HEK293 (cell line): Measurements from ENCODE around the gene HMGN1.

ENCODE experiments used
- HOXC10 ChIP-seq: sonication (generic); formaldehyde crosslinking; IDR thresholded peaks from 2 replicates; pipeline ENCODE4 v1.8.1; 2023; ENCODE audit warnings: mild to moderate bottlenecking, missing genetic modification reagents
- KLF8 ChIP-seq: fragments of 450-650 bp; formaldehyde crosslinking; IDR thresholded peaks from 2 replicates; pipeline ENCODE4 v1.5.1; 2016; ENCODE audit warnings: missing biosample characterization, missing genetic modification characterization
- SCRT1 ChIP-seq: fragments of 450-650 bp; formaldehyde crosslinking; IDR thresholded peaks from 2 replicates; pipeline ENCODE4 v1.5.1; 2016; ENCODE audit warnings: missing biosample characterization, missing genetic modification characterization, borderline replicate concordance
- WT1 ChIP-seq: fragments of 450-650 bp; formaldehyde crosslinking; IDR thresholded peaks from 2 replicates; pipeline ENCODE4 v1.5.1; 2016; ENCODE audit warnings: missing biosample characterization, missing genetic modification characterization
- ZBTB17 ChIP-seq: fragments of 450-650 bp; formaldehyde crosslinking; IDR thresholded peaks from 2 replicates; pipeline ENCODE4 v1.5.1; 2016; ENCODE audit warnings: missing biosample characterization, missing genetic modification characterization
- ZBTB21 ChIP-seq: fragments of 450-650 bp; formaldehyde crosslinking; IDR thresholded peaks from 2 replicates; pipeline ENCODE4 v1.5.1; 2017; ENCODE audit warnings: missing biosample characterization, missing genetic modification characterization
- ZBTB48 ChIP-seq: fragments of 450-650 bp; formaldehyde crosslinking; IDR thresholded peaks from 2 replicates; pipeline ENCODE4 v1.5.1; 2016; ENCODE audit warnings: missing biosample characterization, missing genetic modification characterization
- ZNF114 ChIP-seq: fragments of 450-650 bp; formaldehyde crosslinking; IDR thresholded peaks from 2 replicates; pipeline ENCODE4 v1.5.0; 2017; ENCODE audit warnings: missing biosample characterization, missing genetic modification characterization
- ZNF146 ChIP-seq: fragments of 450-650 bp; formaldehyde crosslinking; IDR thresholded peaks from 2 replicates; pipeline ENCODE4 v1.5.1; 2016; ENCODE audit warnings: missing biosample characterization, missing genetic modification characterization
- ZNF175 ChIP-seq: fragments of 450-650 bp; formaldehyde crosslinking; IDR thresholded peaks from 2 replicates; pipeline ENCODE4 v1.5.1; 2016; ENCODE audit warnings: missing biosample characterization, missing genetic modification characterization
- ZNF221 ChIP-seq: fragments of 450-650 bp; formaldehyde crosslinking; IDR thresholded peaks from 2 replicates; pipeline ENCODE4 v1.5.1; 2017; ENCODE audit warnings: missing biosample characterization, missing genetic modification characterization, borderline replicate concordance
- ZNF223 ChIP-seq: fragments of 450-650 bp; formaldehyde crosslinking; IDR thresholded peaks from 2 replicates; pipeline ENCODE4 v1.5.1; 2016; ENCODE audit warnings: missing biosample characterization, missing genetic modification characterization
- ZNF239 ChIP-seq: fragments of 450-650 bp; formaldehyde crosslinking; IDR thresholded peaks from 2 replicates; pipeline ENCODE4 v1.5.1; 2016; ENCODE audit warnings: missing biosample characterization, missing genetic modification characterization
- ZNF248 ChIP-seq: fragments of 450-650 bp; formaldehyde crosslinking; IDR thresholded peaks from 2 replicates; pipeline ENCODE4 v1.5.1; 2017; ENCODE audit warnings: missing biosample characterization, missing genetic modification characterization
- ZNF544 ChIP-seq: fragments of 450-650 bp; formaldehyde crosslinking; IDR thresholded peaks from 2 replicates; pipeline ENCODE4 v1.5.0; 2017; ENCODE audit warnings: missing biosample characterization, missing genetic modification characterization
- ZNF610 ChIP-seq: fragments of 450-650 bp; formaldehyde crosslinking; IDR thresholded peaks from 2 replicates; pipeline ENCODE4 v1.5.1; 2016; ENCODE audit warnings: missing biosample characterization, missing genetic modification characterization, borderline replicate concordance
- ZNF629 ChIP-seq: fragments of 450-650 bp; formaldehyde crosslinking; IDR thresholded peaks from 2 replicates; pipeline ENCODE4 v1.5.1; 2017; ENCODE audit warnings: missing biosample characterization, missing genetic modification characterization
- ZNF654 ChIP-seq: fragments of 450-650 bp; formaldehyde crosslinking; IDR thresholded peaks from 2 replicates; pipeline ENCODE4 v1.5.1; 2016; ENCODE audit warnings: low read depth, missing biosample characterization, missing genetic modification characterization
- ZNF677 ChIP-seq: fragments of 450-650 bp; IDR thresholded peaks from 2 replicates; pipeline ENCODE4 v1.5.0; 2018; ENCODE audit warnings: missing biosample characterization, mild to moderate bottlenecking, missing genetic modification characterization, moderate library complexity
- ZNF776 ChIP-seq: fragments of 450-650 bp; formaldehyde crosslinking; IDR thresholded peaks from 2 replicates; pipeline ENCODE4 v1.5.0; 2017; ENCODE audit warnings: missing biosample characterization, missing genetic modification characterization, borderline replicate concordance
- ZNF777 ChIP-seq: fragments of 450-650 bp; formaldehyde crosslinking; IDR thresholded peaks from 2 replicates; pipeline ENCODE4 v1.5.1; 2017; ENCODE audit warnings: missing biosample characterization, missing genetic modification characterization, borderline replicate concordance
- ZNF791 ChIP-seq: fragments of 450-650 bp; formaldehyde crosslinking; IDR thresholded peaks from 2 replicates; pipeline ENCODE4 v1.5.1; 2016; ENCODE audit warnings: missing biosample characterization, missing genetic modification characterization
- TF ChIP-seq, protein P1 (sequence below): fragments of 450-650 bp; formaldehyde crosslinking; IDR thresholded peaks from 2 replicates; pipeline ENCODE4 v1.5.1; 2016; ENCODE audit warnings: missing biosample characterization, missing genetic modification characterization
- TF ChIP-seq, protein P2 (sequence below): fragments of 450-650 bp; formaldehyde crosslinking; IDR thresholded peaks from 2 replicates; pipeline ENCODE4 v1.5.1; 2016; ENCODE audit warnings: missing biosample characterization, missing genetic modification characterization
- TF ChIP-seq, protein P3 (sequence below): fragments of 450-650 bp; formaldehyde crosslinking; IDR thresholded peaks from 2 replicates; pipeline ENCODE4 v1.5.1; 2016; ENCODE audit warnings: missing biosample characterization, missing genetic modification characterization, low read depth
- TF ChIP-seq, protein P4 (sequence below): IDR thresholded peaks from 2 replicates; pipeline ENCODE4 v1.6.1; 2011; ENCODE audit warnings: mild to moderate bottlenecking, low read depth, low read length, borderline replicate concordance
- TF ChIP-seq, protein P5 (sequence below): fragments of 450-650 bp; formaldehyde crosslinking; IDR thresholded peaks from 2 replicates; pipeline ENCODE4 v1.5.1; 2016; ENCODE audit warnings: missing biosample characterization, missing genetic modification characterization
- TF ChIP-seq, protein P6 (sequence below): fragments of 450-650 bp; formaldehyde crosslinking; IDR thresholded peaks from 2 replicates; pipeline ENCODE4 v1.5.1; 2016; ENCODE audit warnings: missing biosample characterization, missing genetic modification characterization

HMGN1 gene

DNA sequence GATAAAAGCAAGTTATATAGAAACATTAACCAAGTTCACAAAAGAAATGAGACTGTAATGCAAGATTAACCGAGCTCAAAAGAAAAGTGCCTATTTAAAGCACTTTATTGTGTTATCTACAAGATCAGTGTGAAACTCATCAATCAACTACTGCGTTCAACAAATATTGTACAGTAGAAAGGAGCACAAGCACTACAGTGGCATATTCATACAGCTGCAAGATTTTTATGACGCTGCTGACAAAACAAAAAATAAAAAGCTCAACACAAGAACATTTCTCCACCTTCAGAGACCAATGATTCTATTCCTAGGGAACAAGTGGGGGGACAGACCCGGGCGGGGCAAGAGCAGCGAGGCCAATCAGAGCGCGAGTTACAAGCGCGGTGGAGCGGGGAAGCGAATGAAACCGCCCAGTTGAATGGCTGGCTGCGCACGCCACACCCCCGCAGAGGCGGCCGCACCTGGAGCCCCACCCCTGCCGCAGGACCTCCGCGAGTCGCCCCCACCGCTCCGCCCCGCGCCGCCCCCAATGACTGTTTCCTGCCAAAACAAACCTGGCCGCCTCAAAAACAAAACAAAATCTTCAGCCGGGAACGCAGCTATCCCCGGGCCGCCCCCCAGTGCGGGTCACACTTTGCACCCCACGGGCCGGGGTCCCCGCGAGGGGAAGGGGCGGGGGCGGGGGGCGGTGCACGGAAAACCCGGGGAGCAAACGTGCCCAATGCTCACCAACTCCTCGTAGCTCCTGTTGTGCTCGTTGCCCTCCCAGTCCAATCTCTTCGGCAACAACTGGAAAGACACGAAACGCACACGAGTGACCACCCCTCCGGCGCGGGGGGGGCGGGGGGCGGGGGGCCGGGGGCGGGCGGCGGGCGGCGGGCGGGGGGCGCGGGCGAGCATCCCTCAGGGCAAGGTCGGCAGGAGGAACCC, 36.5 kb downstream of the HMGN1 start (continued):
- TF ChIP-seq, protein P1, sequence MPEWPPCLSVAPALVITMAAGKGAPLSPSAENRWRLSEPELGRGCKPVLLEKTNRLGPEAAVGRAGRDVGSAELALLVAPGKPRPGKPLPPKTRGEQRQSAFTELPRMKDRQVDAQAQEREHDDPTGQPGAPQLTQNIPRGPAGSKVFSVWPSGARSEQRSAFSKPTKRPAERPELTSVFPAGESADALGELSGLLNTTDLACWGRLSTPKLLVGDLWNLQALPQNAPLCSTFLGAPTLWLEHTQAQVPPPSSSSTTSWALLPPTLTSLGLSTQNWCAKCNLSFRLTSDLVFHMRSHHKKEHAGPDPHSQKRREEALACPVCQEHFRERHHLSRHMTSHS (tag by site-specific recombination), result no peak
- no peak for TF ChIP-seq ZNF544 (tag by site-specific recombination)
- TF ChIP-seq ZNF777, result no peak
- TF ChIP-seq, protein P2, sequence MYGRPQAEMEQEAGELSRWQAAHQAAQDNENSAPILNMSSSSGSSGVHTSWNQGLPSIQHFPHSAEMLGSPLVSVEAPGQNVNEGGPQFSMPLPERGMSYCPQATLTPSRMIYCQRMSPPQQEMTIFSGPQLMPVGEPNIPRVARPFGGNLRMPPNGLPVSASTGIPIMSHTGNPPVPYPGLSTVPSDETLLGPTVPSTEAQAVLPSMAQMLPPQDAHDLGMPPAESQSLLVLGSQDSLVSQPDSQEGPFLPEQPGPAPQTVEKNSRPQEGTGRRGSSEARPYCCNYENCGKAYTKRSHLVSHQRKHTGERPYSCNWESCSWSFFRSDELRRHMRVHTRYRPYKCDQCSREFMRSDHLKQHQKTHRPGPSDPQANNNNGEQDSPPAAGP (tag by site-specific recombination), result peak; percentile 60; the same call in 1 of the 2 replicates
- no peak for TF ChIP-seq ZNF221
- TF ChIP-seq SCRT1 (tag by site-specific recombination), result peak; percentile 84
- TF ChIP-seq ZBTB17, result 0 out of 2 replicates have a peak, but pooled peaks have one; percentile 21
- TF ChIP-seq, protein P3, sequence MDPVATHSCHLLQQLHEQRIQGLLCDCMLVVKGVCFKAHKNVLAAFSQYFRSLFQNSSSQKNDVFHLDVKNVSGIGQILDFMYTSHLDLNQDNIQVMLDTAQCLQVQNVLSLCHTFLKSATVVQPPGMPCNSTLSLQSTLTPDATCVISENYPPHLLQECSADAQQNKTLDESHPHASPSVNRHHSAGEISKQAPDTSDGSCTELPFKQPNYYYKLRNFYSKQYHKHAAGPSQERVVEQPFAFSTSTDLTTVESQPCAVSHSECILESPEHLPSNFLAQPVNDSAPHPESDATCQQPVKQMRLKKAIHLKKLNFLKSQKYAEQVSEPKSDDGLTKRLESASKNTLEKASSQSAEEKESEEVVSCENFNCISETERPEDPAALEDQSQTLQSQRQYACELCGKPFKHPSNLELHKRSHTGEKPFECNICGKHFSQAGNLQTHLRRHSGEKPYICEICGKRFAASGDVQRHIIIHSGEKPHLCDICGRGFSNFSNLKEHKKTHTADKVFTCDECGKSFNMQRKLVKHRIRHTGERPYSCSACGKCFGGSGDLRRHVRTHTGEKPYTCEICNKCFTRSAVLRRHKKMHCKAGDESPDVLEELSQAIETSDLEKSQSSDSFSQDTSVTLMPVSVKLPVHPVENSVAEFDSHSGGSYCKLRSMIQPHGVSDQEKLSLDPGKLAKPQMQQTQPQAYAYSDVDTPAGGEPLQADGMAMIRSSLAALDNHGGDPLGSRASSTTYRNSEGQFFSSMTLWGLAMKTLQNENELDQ (tag by site-specific recombination), result no peak
- no peak for TF ChIP-seq ZNF223 (tag by site-specific recombination)
- TF ChIP-seq ZBTB21 (tag by site-specific recombination), result peak; percentile 42; the same call in 1 of the 2 replicates
- TF ChIP-seq ZNF677 (tag by site-specific recombination), result no peak
- no peak for TF ChIP-seq ZNF146 (tag by site-specific recombination)
- TF ChIP-seq ZNF654 (tag by site-specific recombination), result no peak
- TF ChIP-seq ZNF114 (tag by site-specific recombination), result no peak
- TF ChIP-seq, protein P4, sequence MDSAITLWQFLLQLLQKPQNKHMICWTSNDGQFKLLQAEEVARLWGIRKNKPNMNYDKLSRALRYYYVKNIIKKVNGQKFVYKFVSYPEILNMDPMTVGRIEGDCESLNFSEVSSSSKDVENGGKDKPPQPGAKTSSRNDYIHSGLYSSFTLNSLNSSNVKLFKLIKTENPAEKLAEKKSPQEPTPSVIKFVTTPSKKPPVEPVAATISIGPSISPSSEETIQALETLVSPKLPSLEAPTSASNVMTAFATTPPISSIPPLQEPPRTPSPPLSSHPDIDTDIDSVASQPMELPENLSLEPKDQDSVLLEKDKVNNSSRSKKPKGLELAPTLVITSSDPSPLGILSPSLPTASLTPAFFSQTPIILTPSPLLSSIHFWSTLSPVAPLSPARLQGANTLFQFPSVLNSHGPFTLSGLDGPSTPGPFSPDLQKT, result no peak
- no peak for TF ChIP-seq ZNF776 (tag by site-specific recombination)
- peak; percentile 99 for TF ChIP-seq KLF8 (tag by site-specific recombination)
- TF ChIP-seq ZNF610 (tag by site-specific recombination), result no peak
- no peak for TF ChIP-seq ZBTB48 (tag by site-specific recombination)
- peak; percentile 63 for TF ChIP-seq ZNF629 (tag by site-specific recombination)
- TF ChIP-seq HOXC10 (CRISPR knock-in tag), result no peak
- no peak; the same call in 1 of the 2 replicates for TF ChIP-seq WT1 (tag by site-specific recombination)
- no peak for TF ChIP-seq ZNF248 (tag by site-specific recombination)
- TF ChIP-seq, protein P5, sequence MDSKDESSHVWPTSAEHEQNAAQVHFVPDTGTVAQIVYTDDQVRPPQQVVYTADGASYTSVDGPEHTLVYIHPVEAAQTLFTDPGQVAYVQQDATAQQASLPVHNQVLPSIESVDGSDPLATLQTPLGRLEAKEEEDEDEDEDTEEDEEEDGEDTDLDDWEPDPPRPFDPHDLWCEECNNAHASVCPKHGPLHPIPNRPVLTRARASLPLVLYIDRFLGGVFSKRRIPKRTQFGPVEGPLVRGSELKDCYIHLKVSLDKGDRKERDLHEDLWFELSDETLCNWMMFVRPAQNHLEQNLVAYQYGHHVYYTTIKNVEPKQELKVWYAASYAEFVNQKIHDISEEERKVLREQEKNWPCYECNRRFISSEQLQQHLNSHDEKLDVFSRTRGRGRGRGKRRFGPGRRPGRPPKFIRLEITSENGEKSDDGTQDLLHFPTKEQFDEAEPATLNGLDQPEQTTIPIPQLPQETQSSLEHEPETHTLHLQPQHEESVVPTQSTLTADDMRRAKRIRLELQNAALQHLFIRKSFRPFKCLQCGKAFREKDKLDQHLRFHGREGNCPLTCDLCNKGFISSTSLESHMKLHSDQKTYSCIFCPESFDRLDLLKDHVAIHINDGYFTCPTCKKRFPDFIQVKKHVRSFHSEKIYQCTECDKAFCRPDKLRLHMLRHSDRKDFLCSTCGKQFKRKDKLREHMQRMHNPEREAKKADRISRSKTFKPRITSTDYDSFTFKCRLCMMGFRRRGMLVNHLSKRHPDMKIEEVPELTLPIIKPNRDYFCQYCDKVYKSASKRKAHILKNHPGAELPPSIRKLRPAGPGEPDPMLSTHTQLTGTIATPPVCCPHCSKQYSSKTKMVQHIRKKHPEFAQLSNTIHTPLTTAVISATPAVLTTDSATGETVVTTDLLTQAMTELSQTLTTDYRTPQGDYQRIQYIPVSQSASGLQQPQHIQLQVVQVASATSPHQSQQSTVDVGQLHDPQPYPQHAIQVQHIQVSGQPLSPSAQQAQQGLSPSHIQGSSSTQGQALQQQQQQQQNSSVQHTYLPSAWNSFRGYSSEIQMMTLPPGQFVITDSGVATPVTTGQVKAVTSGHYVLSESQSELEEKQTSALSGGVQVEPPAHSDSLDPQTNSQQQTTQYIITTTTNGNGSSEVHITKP (tag by site-specific recombination), result peak; percentile 58
- TF ChIP-seq, protein P6, sequence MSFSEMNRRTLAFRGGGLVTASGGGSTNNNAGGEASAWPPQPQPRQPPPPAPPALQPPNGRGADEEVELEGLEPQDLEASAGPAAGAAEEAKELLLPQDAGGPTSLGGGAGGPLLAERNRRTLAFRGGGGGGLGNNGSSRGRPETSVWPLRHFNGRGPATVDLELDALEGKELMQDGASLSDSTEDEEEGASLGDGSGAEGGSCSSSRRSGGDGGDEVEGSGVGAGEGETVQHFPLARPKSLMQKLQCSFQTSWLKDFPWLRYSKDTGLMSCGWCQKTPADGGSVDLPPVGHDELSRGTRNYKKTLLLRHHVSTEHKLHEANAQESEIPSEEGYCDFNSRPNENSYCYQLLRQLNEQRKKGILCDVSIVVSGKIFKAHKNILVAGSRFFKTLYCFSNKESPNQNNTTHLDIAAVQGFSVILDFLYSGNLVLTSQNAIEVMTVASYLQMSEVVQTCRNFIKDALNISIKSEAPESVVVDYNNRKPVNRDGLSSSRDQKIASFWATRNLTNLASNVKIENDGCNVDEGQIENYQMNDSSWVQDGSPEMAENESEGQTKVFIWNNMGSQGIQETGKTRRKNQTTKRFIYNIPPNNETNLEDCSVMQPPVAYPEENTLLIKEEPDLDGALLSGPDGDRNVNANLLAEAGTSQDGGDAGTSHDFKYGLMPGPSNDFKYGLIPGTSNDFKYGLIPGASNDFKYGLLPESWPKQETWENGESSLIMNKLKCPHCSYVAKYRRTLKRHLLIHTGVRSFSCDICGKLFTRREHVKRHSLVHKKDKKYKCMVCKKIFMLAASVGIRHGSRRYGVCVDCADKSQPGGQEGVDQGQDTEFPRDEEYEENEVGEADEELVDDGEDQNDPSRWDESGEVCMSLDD, result peak; percentile 89
- no peak for TF ChIP-seq ZNF175
- no peak for TF ChIP-seq ZNF791 (tag by site-specific recombination)
- TF ChIP-seq ZNF239 (tag by site-specific recombination), result no peak
